K562 (cell line): ENCODE measurements around the gene SNX15. TPM values are rescaled to one million over a fixed set of nuclear protein-coding genes. Genes with fewer than 3 reads are reported as not detected.

Source experiments
- ATAC-seq: fragments of 200-7000 bp; cut with Tn5 transposase; 3 replicates; pipeline ENCODE4 v1.9.1; 2020; ENCODE audit warnings: moderate library complexity
- BruUV-seq: library from RNA; stranded (reverse); fragments of 400-500 nt; replicated peaks from 2 replicates; lab custom pipeline; 2021; lab: Mats Ljungman, UMichigan
- CTCF ChIA-PET: fragments of 300-600 bp; formaldehyde crosslinking; extraction: SDS; loops from one replicate; lab custom pipeline; 2021; ENCODE audit warnings: low intra/inter-chr PET ratio; lab: Yijun Ruan, JAX
- POLR2A ChIA-PET: fragments of 300-600, 350-650 bp; sonication (Branson Sonifier 250); formaldehyde crosslinking; extraction: SDS; loops from one replicate; lab custom pipeline; 2021; ENCODE audit warnings: antibody characterized with exemption, inconsistent platforms; lab: Yijun Ruan, JAX
- DNase-seq, 4 experiments: peaks; one replicate each; pipeline versions ENCODE4 v3.0.0 to v3.0.0-alpha.2; 2011 to 2018; ENCODE audit warnings: low spot score in 3 of 4, mixed read lengths in 3 of 4; ENCODE audit errors: extremely low read depth in 1 of 4
- FAIRE-seq: peaks from 2 replicates; lab custom pipeline; 2011; peaks lifted over from hg19 to GRCh38; lab: Jason Lieb, UNC
- H2AFZ ChIP-seq: 2 replicates; pipeline ENCODE4 v1.6.0; 2011; ENCODE audit warnings: low read depth, low read length, control low read depth, inconsistent platforms
- H3K27ac ChIP-seq: fragments of 200-600 bp; 3 replicates; pipeline ENCODE4 v1.8.0; 2011; ENCODE audit warnings: low read depth, mild to moderate bottlenecking, control low read depth, inconsistent platforms, low read length, moderate library complexity, mixed read lengths; ENCODE audit errors: extremely low read depth
- H3K27me3 ChIP-seq, 2 experiments: fragments of 300-600 bp in 1 of 2; 2 replicates in 1 of 2; 3 replicates in 1 of 2; pipeline versions ENCODE4 v1.6.0 to v1.8.0; 2011; ENCODE audit warnings: inconsistent platforms in 2 of 2, low read length in 2 of 2, mild to moderate bottlenecking in 1 of 2, mixed read lengths in 1 of 2, moderate library complexity in 1 of 2; ENCODE audit not compliant: control insufficient read depth in 2 of 2, insufficient read depth in 2 of 2
- H3K36me3 ChIP-seq: fragments of 300-600 bp; 3 replicates; pipeline ENCODE4 v1.8.0; 2011; ENCODE audit warnings: mild to moderate bottlenecking, low read length, inconsistent platforms; ENCODE audit not compliant: control insufficient read depth, insufficient read depth
- H3K4me1 ChIP-seq, 2 experiments: fragments of 200-600 bp in 1 of 2; replicated peaks in 1 of 2; 2 replicates in 1 of 2; 3 replicates in 1 of 2; pipeline versions ENCODE4 v1.5.1 to v1.8.0; 2011; ENCODE audit warnings: inconsistent platforms in 2 of 2, low read length in 2 of 2, mild to moderate bottlenecking in 1 of 2, mixed read lengths in 1 of 2, moderate library complexity in 1 of 2; ENCODE audit not compliant: control insufficient read depth in 2 of 2, insufficient read depth in 2 of 2
- H3K4me2 ChIP-seq: 2 replicates; pipeline ENCODE4 v1.6.1; 2011; ENCODE audit warnings: low read length, control low read depth, inconsistent platforms, mixed read lengths; ENCODE audit not compliant: insufficient read depth
- H3K4me3 ChIP-seq: fragments of 200-600 bp; sonication (generic), shearing (Covaris generic); 2 replicates; pipeline ENCODE4 v1.5.1; 2016; ENCODE audit warnings: control low read depth, inconsistent platforms
- H3K79me2 ChIP-seq: fragments of 200-600 bp; 3 replicates; pipeline ENCODE4 v1.8.0; 2011; ENCODE audit warnings: low read length, inconsistent platforms; ENCODE audit not compliant: control insufficient read depth, insufficient read depth
- H3K9ac ChIP-seq, 2 experiments: 2 replicates each; pipeline versions ENCODE4 v1.6.0 to v1.6.1; 2011; ENCODE audit warnings: low read depth in 2 of 2, low read length in 2 of 2, control low read depth in 1 of 2, inconsistent platforms in 1 of 2, mild to moderate bottlenecking in 1 of 2, mixed read lengths in 1 of 2; ENCODE audit not compliant: insufficient read depth in 1 of 2
- H3K9me1 ChIP-seq: one replicate; pipeline ENCODE4 v1.6.0; 2011; ENCODE audit warnings: inconsistent platforms, mild to moderate bottlenecking, low read length, moderate library complexity; ENCODE audit not compliant: control insufficient read depth, insufficient read depth
- H3K9me3 ChIP-seq: replicated peaks from 2 replicates; pipeline ENCODE4 v1.5.1; 2011; ENCODE audit warnings: low read depth, low read length, inconsistent platforms; ENCODE audit not compliant: control insufficient read depth, insufficient read depth
- H4K20me1 ChIP-seq: replicated peaks from 2 replicates; pipeline ENCODE4 v1.6.1; 2011; ENCODE audit warnings: low read length, inconsistent platforms, mixed read lengths; ENCODE audit not compliant: control insufficient read depth, insufficient read depth
- BRF1 ChIP-seq: IDR thresholded peaks from 3 replicates; pipeline ENCODE4 v1.6.1; 2011; ENCODE audit warnings: borderline replicate concordance, mild to moderate bottlenecking; ENCODE audit not compliant: insufficient read length; ENCODE audit errors: extremely low read depth
- E2F1 ChIP-seq: sonication (generic); formaldehyde crosslinking; IDR thresholded peaks from 2 replicates; pipeline ENCODE4 v1.8.1; 2023; ENCODE audit warnings: mild to moderate bottlenecking, missing genetic modification reagents, moderate library complexity
- ESRRB ChIP-seq: fragments of 250-450 bp; sonication (Bioruptor Pico); IDR thresholded peaks from 2 replicates; pipeline ENCODE4 v1.5.0; 2020; ENCODE audit warnings: mild to moderate bottlenecking, moderate library complexity, borderline replicate concordance
- GABPB1 ChIP-seq: sonication (generic); formaldehyde crosslinking; IDR thresholded peaks from 2 replicates; pipeline ENCODE4 v1.8.0; 2022; ENCODE audit warnings: mild to moderate bottlenecking, missing genetic modification reagents
- KLF1 ChIP-seq: fragments of 450-650 bp; IDR thresholded peaks from 2 replicates; pipeline ENCODE4 v1.6.1; 2016; ENCODE audit warnings: missing genetic modification characterization, missing compliant biosample characterization
- MED1 ChIP-seq: sonication (generic); formaldehyde crosslinking; IDR thresholded peaks from 2 replicates; pipeline ENCODE4 v1.8.1; 2023; ENCODE audit warnings: missing genetic modification reagents, borderline replicate concordance
- NRF1 ChIP-seq, 2 experiments: fragments of 450-650 bp; IDR thresholded peaks in 1 of 2; conservative IDR thresholded peaks in 1 of 2; 2 replicates each; pipeline ENCODE4 v1.6.1; 2014; ENCODE audit warnings: mild to moderate bottlenecking in 2 of 2
- RBM14 ChIP-seq: fragments of 200-400 bp; formaldehyde crosslinking; IDR thresholded peaks from 2 replicates; pipeline ENCODE4 v1.6.1; 2018; ENCODE audit warnings: low read depth, mild to moderate bottlenecking, low read length, moderate library complexity, borderline replicate concordance; ENCODE audit not compliant: insufficient read depth
- RCOR1 ChIP-seq, 2 experiments: IDR thresholded peaks; 2 replicates each; pipeline ENCODE4 v1.6.1; 2012; ENCODE audit warnings: low read depth in 2 of 2, low read length in 2 of 2, borderline replicate concordance in 1 of 2, improper control_type of control experiment in 1 of 2
- SRSF1 ChIP-seq: fragments of 200-400 bp; formaldehyde crosslinking; IDR thresholded peaks from 2 replicates; pipeline ENCODE4 v1.6.1; 2017; ENCODE audit warnings: mild to moderate bottlenecking, low read depth, low read length, moderate library complexity
- TAF7 ChIP-seq: fragments of 450-650 bp; IDR thresholded peaks from 2 replicates; pipeline ENCODE4 v1.6.1; 2016; ENCODE audit warnings: missing genetic modification characterization, missing compliant biosample characterization
- TAL1 ChIP-seq: fragments of 450-650 bp; IDR thresholded peaks from 2 replicates; pipeline ENCODE4 v1.6.1; 2016; ENCODE audit warnings: mild to moderate bottlenecking
- YBX1 ChIP-seq: fragments of 450-650 bp; IDR thresholded peaks from 2 replicates; pipeline ENCODE4 v1.7.1; 2016; ENCODE audit warnings: mild to moderate bottlenecking
- ZBTB5 ChIP-seq: fragments of 450-650 bp; IDR thresholded peaks from 2 replicates; pipeline ENCODE4 v1.6.1; 2017; ENCODE audit warnings: antibody characterized with exemption
- ZFPM2 ChIP-seq: fragments of 250-450 bp; sonication (Bioruptor Pico); IDR thresholded peaks from 2 replicates; pipeline ENCODE4 v1.5.1; 2022; ENCODE audit warnings: mild to moderate bottlenecking
- WGBS: fragments of 100-300 bp; shearing (Covaris generic); methylation state at CpG from one replicate; pipeline ENCODE4 v1.1.6; 2016; ENCODE audit warnings: low coverage, mixed read lengths; ENCODE audit not compliant: insufficient coverage; ENCODE audit errors: missing lambda C conversion rate; 5-methylcytosine and 5-hydroxymethylcytosine counted together
- in situ Hi-C: fragments of 300-500 bp; cut with MboI; formaldehyde crosslinking; loops from 4 replicates; pipeline ENCODE4 v1.15.0; 2018; ENCODE audit warnings: inconsistent platforms, mixed read lengths
- intact Hi-C: fragments of 100-400 bp; cut with micrococcal nuclease; formaldehyde crosslinking; loops from 2 replicates; pipeline ENCODE4 v1.14.2; 2022
- polyA plus RNA-seq, 8 experiments: library from polyadenylated mRNA; depleted of rRNA in 4 of 8; stranded (reverse) in 5 of 8; unstranded in 3 of 8; fragments of >200 nt; fragmentation: Nextera tagmentation in 2 of 8; fragmentation: Illumina TruSeq in 1 of 8; extraction: Ambion mirVana in 2 of 8; extraction: Trizol in 1 of 8; gene quantifications; 2 replicates each; pipeline versions ENCODE4 v1.2.1 to v1.2.3, GENCODE V29; 2011 to 2014; ENCODE audit warnings: inconsistent platforms in 1 of 8, missing spikeins in 1 of 8
- total RNA-seq, 7 experiments: library from RNA; depleted of rRNA in 6 of 7; stranded (reverse); fragments of >200 nt in 6 of 7; fragmentation: Illumina TruSeq in 2 of 7; extraction: Trizol in 2 of 7; gene quantifications; 2 replicates each; pipeline versions ENCODE4 v1.2.1 to v1.2.3, GENCODE V29; 2011 to 2021; ENCODE audit warnings: low replicate concordance in 1 of 7
- TF ChIP-seq, protein P1 (sequence below): sonication (generic); formaldehyde crosslinking; IDR thresholded peaks from 2 replicates; pipeline ENCODE4 v1.8.1; 2022; ENCODE audit warnings: missing genetic modification reagents

SNX15 gene
- total and polyA plus RNA-seq, 9 of the 15 experiments (the other 6 are each of a cell fraction or from before 2014, with no cell fraction given): 1.8 to 27.8 (median 15.2) TPM

DNA sequence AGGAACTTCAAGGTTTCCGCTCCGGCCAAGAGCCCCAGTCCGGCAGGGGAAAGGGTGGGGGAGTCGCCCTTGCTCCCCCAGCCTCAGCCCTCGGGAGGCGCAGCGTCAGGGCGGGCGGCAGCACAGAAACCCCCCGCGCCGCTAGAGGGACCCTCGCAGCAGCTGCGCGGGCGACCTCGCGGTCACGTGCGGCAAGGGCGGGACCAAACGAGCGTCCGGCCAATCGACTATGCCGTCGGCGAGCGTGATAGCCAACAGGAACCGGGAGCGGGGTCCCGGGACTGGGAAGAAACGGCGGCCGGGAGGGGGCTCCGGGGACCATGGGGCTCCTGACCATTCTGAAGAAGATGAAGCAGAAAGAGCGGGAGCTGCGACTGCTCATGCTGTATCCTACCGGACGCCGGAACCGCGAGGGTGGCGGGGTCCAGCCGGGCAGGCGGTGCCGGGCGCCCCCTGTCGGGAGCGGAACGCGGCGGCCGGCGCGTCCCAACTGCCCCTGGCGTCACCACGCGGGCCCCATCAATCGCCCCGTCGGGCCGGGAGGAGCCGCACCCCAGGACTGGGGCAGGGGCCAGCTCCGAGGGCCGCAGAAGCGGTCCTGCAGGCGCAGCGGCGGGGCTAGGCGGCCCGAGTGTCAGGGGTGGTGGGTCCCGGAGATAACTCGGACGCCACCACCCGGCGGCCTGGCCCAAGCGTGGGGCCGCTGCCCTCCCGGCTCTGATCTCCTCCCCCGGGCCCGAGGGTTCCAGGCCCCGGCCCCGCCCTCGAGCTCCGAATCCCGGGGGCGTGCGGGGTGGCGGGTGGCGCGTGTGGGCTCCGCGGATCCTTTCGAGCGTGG lies 13.1 kb upstream of the SNX15 start, which contains the start of gene ARL2:
Gene ARL2 (plus strand): TSS at position 273 of the 838 bp plus-strand sequence. CDS start 48 bp downstream, at position 321.
- no peaks in the 10 kb centered on the region for H3K27me3 ChIP-seq
- in situ Hi-C loops: no loop called here
- no peaks in the 10 kb centered on the region for H4K20me1 ChIP-seq
- H3K9ac ChIP-seq: peak within 1 kb of the TSS; percentile 91 to 97
- intact Hi-C loops: loop anchor here (1.0 to 5.0 kb wide), 6 partner anchors 27 to 167 kb away; partner anchors contain the start of genes SAC3D1, TM7SF2 and ZNHIT2
- peak within 1 kb of the TSS; percentile 99 for H2AFZ ChIP-seq
- BruUV-seq: TSS peak; percentile 71
- peaks cover 22% of the 10 kb centered on the region; the same call in 2 of the 3 replicates for H3K36me3 ChIP-seq
- peak within 1 kb of the TSS; percentile 93 for H3K27ac ChIP-seq
- WGBS: 1% methylated on average over 31 of the region's 96 CpGs
- ATAC-seq (peak; percentile 86), DNase-seq (peak; percentile 90 to 95 (median 92)), FAIRE-seq (no peak)
- H3K9me3 ChIP-seq: no peaks in the 10 kb centered on the region; the same call in 1 of the 2 replicates
- ChIA-PET CTCF (interaction anchor here (0.6 to 2.3 kb wide), 14 partner anchors 27 to 543 kb away, joined by 3 to 18 read pairs (median 4); partner anchors contain the start of genes ATG2A, CAPN1, CDC42BPG and TM7SF2), POLR2A (interaction anchor here (0.6 to 2.3 kb wide), 17 partner anchors 11 to 454 kb away, joined by 3 to 19 read pairs (median 4); partner anchors contain the start of genes BATF2, SAC3D1, TM7SF2 and ZNHIT2)
- peaks cover 10 to 39% of the 10 kb centered on the region in 2 experiments; a peak in 4 of 5 replicates for H3K4me1 ChIP-seq
- H3K79me2 ChIP-seq: peaks cover 25% of the 10 kb centered on the region
- H3K9me1 ChIP-seq: peaks cover 4% of the 10 kb centered on the region
- peak within 1 kb of the TSS; percentile 67 for H3K4me3 ChIP-seq
- peak within 1 kb of the TSS; percentile 98 for H3K4me2 ChIP-seq
- no peak; the same call in 1 of the 2 replicates for TF ChIP-seq TAL1
- no peak for TF ChIP-seq ZBTB5
- peak in 1 of 2 experiments; percentile 59; a peak in 2 of 4 replicates for TF ChIP-seq RCOR1 (IDR thresholded peaks at IDR 0.05; ENCODE audit: borderline replicate concordance in 1 of 2, low read depth in 2 of 2, low read length in 2 of 2)
- peak; percentile 94 for TF ChIP-seq E2F1 (CRISPR knock-in tag)
- TF ChIP-seq ESRRB (CRISPR knock-in tag): no peak
- TF ChIP-seq, protein P1, sequence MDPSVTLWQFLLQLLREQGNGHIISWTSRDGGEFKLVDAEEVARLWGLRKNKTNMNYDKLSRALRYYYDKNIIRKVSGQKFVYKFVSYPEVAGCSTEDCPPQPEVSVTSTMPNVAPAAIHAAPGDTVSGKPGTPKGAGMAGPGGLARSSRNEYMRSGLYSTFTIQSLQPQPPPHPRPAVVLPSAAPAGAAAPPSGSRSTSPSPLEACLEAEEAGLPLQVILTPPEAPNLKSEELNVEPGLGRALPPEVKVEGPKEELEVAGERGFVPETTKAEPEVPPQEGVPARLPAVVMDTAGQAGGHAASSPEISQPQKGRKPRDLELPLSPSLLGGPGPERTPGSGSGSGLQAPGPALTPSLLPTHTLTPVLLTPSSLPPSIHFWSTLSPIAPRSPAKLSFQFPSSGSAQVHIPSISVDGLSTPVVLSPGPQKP (CRISPR knock-in tag): 0 out of 2 replicates have a peak, but pooled peaks have one; percentile 63
- TF ChIP-seq BRF1: no peak
- TF ChIP-seq KLF1: peak; percentile 77; the same call in 1 of the 2 replicates
- peak; percentile 87 to 89 for TF ChIP-seq NRF1 (conservative IDR thresholded peaks at IDR 0.05 in 1 of 2, IDR thresholded peaks at IDR 0.05 in 1 of 2)
- no peak; the same call in 1 of the 2 replicates for TF ChIP-seq MED1
- TF ChIP-seq GABPB1 (CRISPR knock-in tag): peak; percentile 85
- no peak for TF ChIP-seq YBX1
- TF ChIP-seq RBM14: 0 out of 2 replicates have a peak, but pooled peaks have one; percentile 1
- TF ChIP-seq ZFPM2 (CRISPR knock-in tag): 0 out of 2 replicates have a peak, but pooled peaks have one; percentile 43
- TF ChIP-seq SRSF1: 0 out of 2 replicates have a peak, but pooled peaks have one; percentile 27
- 0 out of 2 replicates have a peak, but pooled peaks have one; percentile 16 for TF ChIP-seq TAF7
